ENCODE results near the gene NF2. TPM values are rescaled to one million over a fixed set of nuclear protein-coding genes. Genes with fewer than 3 reads are reported as not detected.
"Not testable (repeated sequence)": the region's sequence is repeated elsewhere in the genome, so short reads cannot be mapped to it uniquely, and the experiment has no call there.

Gene NF2
- total and polyA plus RNA-seq, 7 donors = 12.8 to 59.7 (median 43.2) TPM

GRCh38 chr22:29581799-29582198, 21.6 kb upstream of the NF2 start:
- no peaks in the 10 kb centered on the region for H3K9me3 ChIP-seq
- no peak for ATAC-seq
- H3K27ac ChIP-seq = no peak overlapping the region
- TF ChIP-seq CTCF (IDR thresholded peaks at IDR 0.05) = no peak
- no peak for DNase-seq
- 82 to 90% (median 88%) methylated on average over 12 of the region's 12 CpGs for WGBS, 3 donors
- no peaks in the 10 kb centered on the region for H3K27me3 ChIP-seq (ENCODE audit: insufficient read depth in 3 of 3, low read length in 2 of 3)
- H3K4me3 ChIP-seq = no peak overlapping the region
- H3K36me3 ChIP-seq (ENCODE audit: insufficient read depth in 1 of 2, low read depth in 1 of 2) = no peaks in the 10 kb centered on the region
- intact Hi-C loops (cut with DNase I) = no loop called here
- no peaks in the 10 kb centered on the region for H3K4me1 ChIP-seq

- no peak for DNase-seq
- WGBS, 3 donors = 83 to 92% (median 86%) methylated on average over 5 of the region's 5 CpGs
These were observed 18.5 kb upstream of the NF2 start for GRCh38 chr22:29584975-29585374.

GRCh38 chr22:29586193-29586705, 17.2 kb upstream of the NF2 start:
- H3K4me1 ChIP-seq; intact Hi-C loops (cut with DNase I); DNase-seq; H3K27ac ChIP-seq; H3K36me3 ChIP-seq (ENCODE audit: insufficient read depth in 1 of 2, low read depth in 1 of 2); H3K9me3 ChIP-seq; ATAC-seq; H3K27me3 ChIP-seq (ENCODE audit: insufficient read depth in 3 of 3, low read length in 2 of 3); H3K4me3 ChIP-seq: not testable (repeated sequence)
- 87 to 93% (median 90%) methylated on average over 4 of the region's 4 CpGs for WGBS, 3 donors

More at GRCh38 chr22:29584975-29585374, 18.5 kb upstream of the NF2 start:
- no peak for ATAC-seq
- no peak for TF ChIP-seq CTCF (IDR thresholded peaks at IDR 0.05)
- no peaks in the 10 kb centered on the region for H3K27me3 ChIP-seq (ENCODE audit: insufficient read depth in 3 of 3, low read length in 2 of 3)
- no peaks in the 10 kb centered on the region for H3K36me3 ChIP-seq (ENCODE audit: insufficient read depth in 1 of 2, low read depth in 1 of 2)
- no peaks in the 10 kb centered on the region for H3K9me3 ChIP-seq
- H3K4me1 ChIP-seq = no peaks in the 10 kb centered on the region
- intact Hi-C loops (cut with DNase I) = no loop called here
- H3K4me3 ChIP-seq = no peak overlapping the region
- H3K27ac ChIP-seq = no peak overlapping the region

- H3K36me3 ChIP-seq (ENCODE audit: insufficient read depth in 1 of 2, low read depth in 1 of 2) = no peaks in the 10 kb centered on the region
- H3K27ac ChIP-seq = no peak overlapping the region
- H3K9me3 ChIP-seq = no peaks in the 10 kb centered on the region
- no peak for DNase-seq
- no peaks in the 10 kb centered on the region for H3K27me3 ChIP-seq (ENCODE audit: insufficient read depth in 3 of 3, low read length in 2 of 3)
- intact Hi-C loops (cut with DNase I) = no loop called here
- H3K4me3 ChIP-seq = no peak overlapping the region
- WGBS, 3 donors = 68 to 77% (median 70%) methylated on average over 9 of the region's 9 CpGs
- TF ChIP-seq CTCF (IDR thresholded peaks at IDR 0.05) = no peak
- ATAC-seq = peak in 3 of 4 donors; percentile 48 to 69 (median 53)
- H3K4me1 ChIP-seq = no peaks in the 10 kb centered on the region
These were observed 15.3 kb upstream of the NF2 start for GRCh38 chr22:29587938-29588699.

- 60 to 77% (median 70%) methylated on average over 4 of the region's 4 CpGs for WGBS, 3 donors
- DNase-seq (no peak), ATAC-seq (no peak)
- Histone ChIP-seq H3K36me3 (ENCODE audit: insufficient read depth in 1 of 2, low read depth in 1 of 2) (no peaks in the 10 kb centered on the region), H3K27ac (no peak overlapping the region), H3K9me3 (no peaks in the 10 kb centered on the region), H3K4me3 (no peak overlapping the region), H3K4me1 (no peaks in the 10 kb centered on the region), H3K27me3 (ENCODE audit: insufficient read depth in 3 of 3, low read length in 2 of 3) (no peaks in the 10 kb centered on the region)
- TF ChIP-seq CTCF (IDR thresholded peaks at IDR 0.05) = no peak
- intact Hi-C loops (cut with DNase I) = no loop called here
These were observed 9.5 kb upstream of the NF2 start for GRCh38 chr22:29593923-29594322.

- WGBS, 3 donors = 87 to 91% (median 90%) methylated on average over 6 of the region's 6 CpGs
These were observed 9.0 kb upstream of the NF2 start for GRCh38 chr22:29594447-29594846.

More at GRCh38 chr22:29594447-29594846, 9.0 kb upstream of the NF2 start:
- H3K4me3 ChIP-seq; H3K9me3 ChIP-seq; intact Hi-C loops (cut with DNase I); H3K27me3 ChIP-seq (ENCODE audit: insufficient read depth in 3 of 3, low read length in 2 of 3); H3K36me3 ChIP-seq (ENCODE audit: insufficient read depth in 1 of 2, low read depth in 1 of 2); H3K27ac ChIP-seq; DNase-seq; H3K4me1 ChIP-seq; ATAC-seq: not testable (repeated sequence)

Measured in psoas muscle (tissue), 8 donors.